Right ventricle myocardium superior (tissue), 1 donor: ENCODE measurements around the gene CYFIP2. TPM values are rescaled to one million over a fixed set of nuclear protein-coding genes. Genes with fewer than 3 reads are reported as not detected.
"Not testable (repeated sequence)": the region's sequence is repeated elsewhere in the genome, so short reads cannot be mapped to it uniquely, and the experiment has no call there.

Experiments used
- ATAC-seq: fragments of 200-7000 bp; cut with Tn5 transposase; one replicate; pipeline ENCODE4 v1.9.1; 2020; ENCODE audit warnings: mild to moderate bottlenecking; ENCODE audit not compliant: poor library complexity
- DNase-seq: peaks from one replicate; pipeline ENCODE4 v3.0.0-alpha.2; 2020
- intact Hi-C: fragments of 100-400 bp; cut with DNase I; formaldehyde crosslinking; loops from one replicate; pipeline ENCODE4 v1.11.2; 2022
- total RNA-seq: library from RNA; stranded (reverse); fragmentation: NEBNext Ultra II Directional; extraction: Animal tissue kit (Norgen Biotek cat#: 25700); gene quantifications from one replicate; pipeline ENCODE4 v1.2.1, GENCODE V29; 2021
- donor health status: DM: no; HTN: yes; CAD: no; lungs with severe emphysema.

Gene CYFIP2
- total RNA-seq, 1 donor from 2014 or later = 27.6 TPM

DNA sequence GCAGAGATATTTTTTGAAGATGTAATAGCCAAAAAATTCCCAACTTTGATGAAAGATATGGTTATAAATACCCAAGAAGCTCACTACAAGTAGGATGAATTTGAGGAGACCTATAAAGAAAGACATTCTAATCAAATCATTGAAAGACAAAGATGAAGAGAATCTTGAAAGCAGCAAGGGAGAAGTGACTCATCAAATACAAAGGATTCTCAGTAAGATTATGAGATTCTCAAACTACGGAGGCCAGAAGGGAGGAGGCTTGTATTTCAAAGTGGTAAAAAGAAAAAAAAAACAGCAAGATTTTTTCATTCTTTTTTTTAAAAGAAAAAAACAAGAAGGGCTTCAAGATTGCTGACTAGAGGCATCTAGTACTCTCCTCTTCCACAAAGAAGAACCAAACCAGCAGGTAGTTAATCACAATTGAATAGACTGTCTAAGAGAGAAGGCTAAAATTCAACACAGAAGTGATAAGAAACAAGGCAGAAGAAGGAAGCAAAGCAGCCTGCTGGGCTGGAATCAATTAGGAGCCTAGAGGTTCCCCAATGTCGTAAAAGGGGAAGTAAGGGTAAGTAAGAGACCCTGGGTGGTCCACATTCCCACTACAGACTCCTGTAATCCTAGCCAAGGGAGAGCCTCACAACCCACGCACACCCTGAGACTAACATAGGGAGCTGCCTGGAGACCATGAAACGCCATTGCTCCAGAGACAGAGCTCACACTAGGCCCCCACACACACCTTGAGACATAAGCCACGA is 135.0 kb downstream of the CYFIP2 start:
- no peak for DNase-seq
- ATAC-seq = no peak
- intact Hi-C loops = no loop called here

DNA sequence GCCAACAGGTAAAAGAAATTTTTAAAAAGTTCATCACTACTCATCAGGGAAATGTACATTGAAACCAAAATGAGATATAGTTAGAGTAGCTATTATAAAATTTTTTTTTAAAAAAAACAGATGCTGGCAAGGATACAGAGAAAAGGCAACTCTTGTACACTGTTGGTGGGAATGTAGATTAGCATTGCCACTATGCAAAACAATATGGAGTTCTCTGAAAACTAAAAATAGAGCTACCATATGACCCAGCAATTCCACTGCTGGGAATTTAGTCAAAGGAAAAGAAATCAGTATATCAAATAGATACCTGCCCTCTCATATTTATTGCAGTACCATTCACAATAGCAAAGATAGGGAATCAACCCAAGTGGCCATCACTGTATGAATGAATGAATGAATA is 149.9 kb downstream of the CYFIP2 start:
- ATAC-seq (no peak), DNase-seq (no peak)
- intact Hi-C loops = no loop called here

DNA sequence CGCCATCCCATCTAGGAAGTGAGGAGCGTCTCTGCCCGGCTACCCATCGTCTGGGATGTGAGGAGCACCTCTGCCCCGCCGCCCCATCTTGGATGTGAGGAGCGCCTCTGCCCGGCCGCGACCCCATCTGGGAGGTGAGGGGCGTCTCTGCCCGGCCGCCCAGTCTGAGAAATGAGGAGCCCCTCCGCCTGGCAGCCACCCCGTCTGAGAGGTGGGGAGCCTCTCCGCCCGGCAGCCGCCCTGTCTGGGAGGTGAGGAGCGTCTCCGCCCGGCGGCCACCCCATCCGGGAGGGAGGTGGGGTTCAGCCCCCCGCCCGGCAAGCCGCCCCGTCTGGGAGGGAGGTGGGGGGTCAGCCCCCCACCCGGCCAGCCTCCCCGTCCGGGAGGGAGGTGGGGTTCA is 153.6 kb downstream of the CYFIP2 start:
- ATAC-seq, DNase-seq, intact Hi-C loops: not testable (repeated sequence)

DNA sequence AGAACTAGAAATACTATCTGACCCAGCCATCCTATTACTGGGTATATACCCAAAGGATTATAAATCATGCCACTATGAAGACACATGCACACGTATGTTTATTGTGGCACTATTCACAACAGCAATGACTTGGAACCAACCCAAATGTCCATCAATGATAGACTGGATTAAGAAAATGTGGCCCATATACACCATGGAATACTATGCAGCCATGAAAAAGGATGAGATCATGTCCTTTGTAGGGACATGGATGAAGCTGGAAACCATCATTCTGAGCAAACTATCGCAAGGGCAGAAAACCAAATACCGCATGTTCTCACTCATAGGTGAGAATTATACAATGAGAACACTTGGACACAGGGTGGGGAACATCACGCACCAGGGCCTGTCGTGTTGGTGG is 164.0 kb downstream of the CYFIP2 start:
- not testable (repeated sequence) for ATAC-seq, DNase-seq
- intact Hi-C loops = loop anchor here (5.0 kb wide), 2 partner anchors 42 to 287 kb away; no protein-coding TSS in a partner anchor

DNA sequence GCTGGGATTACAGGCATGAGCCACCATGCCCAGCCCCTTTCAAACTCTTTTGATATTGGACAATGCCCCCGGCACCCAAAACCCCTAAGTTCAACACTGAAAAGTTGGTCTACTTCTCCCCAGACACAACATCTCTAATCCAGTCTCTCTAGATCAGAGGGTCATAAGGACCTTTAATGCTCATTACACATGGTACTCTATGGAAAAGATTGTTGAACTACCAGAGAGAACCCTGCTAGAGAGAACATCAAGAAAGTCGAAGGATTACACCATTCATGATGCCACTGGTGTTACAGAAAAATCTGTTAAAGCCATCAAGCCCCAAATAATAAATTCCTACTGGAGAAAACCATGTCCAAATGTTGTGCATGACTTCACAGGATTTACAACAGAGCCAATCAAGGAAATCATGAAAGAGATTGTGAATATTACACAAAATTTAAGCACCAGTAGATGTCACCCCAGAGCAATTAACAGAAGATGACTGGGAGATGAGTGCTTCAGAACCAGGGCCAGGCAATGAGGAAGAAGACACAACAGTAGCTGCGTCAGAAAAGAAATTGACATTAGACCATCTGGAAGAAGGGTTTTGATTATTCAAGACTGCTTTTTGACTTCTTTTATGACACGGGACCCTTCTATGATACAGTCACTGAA is 165.7 kb downstream of the CYFIP2 start:
- DNase-seq (no peak), ATAC-seq (peak; percentile 85)
- intact Hi-C loops = loop anchor here (5.0 kb wide), 2 partner anchors 41 to 286 kb away; no protein-coding TSS in a partner anchor

DNA sequence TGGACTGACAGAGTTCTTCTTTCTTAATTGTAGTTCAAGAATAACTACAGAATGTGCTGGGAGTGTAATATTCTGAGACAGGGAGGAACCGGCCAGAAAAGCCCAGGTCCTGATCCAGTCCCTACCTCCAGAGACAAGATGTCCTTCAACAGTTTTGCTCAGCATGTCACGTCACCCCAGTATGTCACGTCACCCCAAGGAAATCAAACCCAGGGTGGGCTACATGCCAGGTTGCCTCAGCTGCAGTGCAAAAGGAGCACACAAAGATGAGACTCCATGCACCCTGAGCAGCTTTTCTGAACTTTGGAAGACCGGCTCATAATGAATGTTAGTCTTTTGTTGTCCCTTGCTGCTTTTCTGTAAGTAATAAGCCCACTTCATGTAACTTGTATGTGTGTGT is 168.2 kb downstream of the CYFIP2 start:
- intact Hi-C loops = loop anchor here (5.0 kb wide), 2 partner anchors 38 to 283 kb away; no protein-coding TSS in a partner anchor
- DNase-seq (no peak), ATAC-seq (no peak)

DNA sequence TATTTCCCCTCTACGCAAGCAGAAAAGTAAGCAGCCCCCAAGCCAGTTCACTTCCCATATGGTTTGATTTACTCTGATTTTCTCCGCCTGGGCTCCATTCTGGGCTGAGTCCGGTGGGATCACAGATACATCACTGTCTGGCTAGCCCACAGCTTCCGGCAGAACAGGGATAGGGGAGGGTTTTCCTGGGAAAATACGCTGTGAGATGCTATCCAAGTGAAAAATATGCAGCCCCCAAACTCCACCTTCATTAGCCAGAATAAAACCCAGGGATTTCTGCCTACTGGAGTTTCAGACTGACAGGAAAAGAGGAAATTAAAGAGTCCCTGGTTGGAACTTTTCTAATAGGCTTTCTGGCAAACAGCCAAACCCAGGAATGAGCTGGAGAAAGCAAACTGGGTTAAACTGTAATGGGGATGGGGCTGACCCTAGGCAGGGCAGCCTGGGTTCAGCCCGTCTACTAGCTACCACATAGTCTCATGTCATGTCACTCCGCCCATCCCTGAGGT is 177.2 kb downstream of the CYFIP2 start:
- DNase-seq (no peak), ATAC-seq (peak; percentile 45)
- intact Hi-C loops = no loop called here

DNA sequence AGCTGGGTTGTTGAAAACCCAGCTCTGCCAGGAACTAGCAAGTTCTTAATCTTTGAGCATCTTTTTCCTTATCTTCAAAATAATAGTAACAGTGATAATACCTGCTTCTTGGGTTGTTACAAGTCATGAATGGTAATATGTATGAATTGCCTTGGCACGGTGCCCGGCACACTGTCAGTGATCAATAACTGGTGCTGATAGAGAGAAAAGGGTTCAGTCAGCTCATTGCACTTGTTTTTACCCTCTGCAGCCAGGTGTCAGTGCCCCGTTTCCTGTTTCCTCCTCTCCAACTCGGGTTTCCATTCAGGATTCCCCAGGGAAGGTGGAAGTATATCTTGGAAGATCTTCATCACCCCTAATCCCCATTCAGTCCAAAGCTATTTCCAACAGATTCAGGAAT is 178.3 kb downstream of the CYFIP2 start:
- DNase-seq (no peak), ATAC-seq (no peak)
- intact Hi-C loops = no loop called here

Other genes starting within 250 kb of the CYFIP2 start
- not detected for gene HAVCR1, start 207.0 kb upstream of the CYFIP2 start, total RNA-seq
- gene HAVCR2, start 157.1 kb upstream of the CYFIP2 start, total RNA-seq = 2.6 TPM
- 9.5 TPM for gene MED7, start 123.3 kb upstream of the CYFIP2 start, total RNA-seq
- gene GARIN3, start 99.9 kb upstream of the CYFIP2 start, total RNA-seq = not detected
- 0.13 TPM for gene ITK, start 85.3 kb upstream of the CYFIP2 start, total RNA-seq
- gene NIPAL4, start 194.1 kb downstream of the CYFIP2 start, total RNA-seq = not detected